Mucosa of stomach (tissue), 1 donor: Measurements from ENCODE around the gene ZNF841.
"Not testable (repeated sequence)": the region's sequence is repeated elsewhere in the genome, so short reads cannot be mapped to it uniquely, and the experiment has no call there.

Experiments
- H3K27me3 ChIP-seq: one replicate; pipeline ENCODE4 v1.7.0; 2013; ENCODE audit warnings: mild to moderate bottlenecking, low read length; ENCODE audit not compliant: control insufficient read depth, insufficient read depth
- H3K36me3 ChIP-seq: one replicate; pipeline ENCODE4 v1.7.0; 2013; ENCODE audit warnings: low read length; ENCODE audit not compliant: control insufficient read depth, insufficient read depth
- H3K4me1 ChIP-seq: one replicate; pipeline ENCODE4 v1.7.0; 2013; ENCODE audit warnings: mild to moderate bottlenecking, low read length; ENCODE audit not compliant: control insufficient read depth, insufficient read depth
- H3K4me3 ChIP-seq: one replicate; pipeline ENCODE4 v1.7.0; 2013; ENCODE audit warnings: low read length
- H3K9ac ChIP-seq: one replicate; pipeline ENCODE4 v1.7.0; 2013; ENCODE audit warnings: mild to moderate bottlenecking, low read length, moderate library complexity
- H3K9me3 ChIP-seq: one replicate; pipeline ENCODE4 v1.7.0; 2013; ENCODE audit warnings: mild to moderate bottlenecking, low read length, moderate library complexity; ENCODE audit not compliant: control insufficient read depth
- donor health status: Pancreatic carcinoma.

Gene ZNF841

DNA sequence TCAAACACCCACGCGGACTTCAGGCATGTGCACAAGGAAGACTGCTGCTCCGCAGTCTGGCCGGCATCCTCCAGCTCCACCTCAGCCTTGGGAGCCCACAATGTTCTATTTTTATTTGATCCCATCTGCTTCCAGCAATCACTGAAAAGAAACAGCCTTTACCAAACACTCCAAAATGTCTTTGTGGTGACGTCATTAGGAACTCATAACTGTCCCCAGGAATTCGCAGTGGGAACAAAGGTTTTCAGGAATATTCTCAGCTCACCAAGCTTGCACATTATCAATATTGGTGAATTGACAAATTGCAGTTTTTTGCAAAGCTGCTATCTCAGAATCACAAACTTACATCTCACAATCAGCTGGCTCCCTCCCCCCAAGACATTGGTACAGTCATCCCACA lies 15.2 kb upstream of the ZNF841 start:
- Histone ChIP-seq H3K4me1 (no peaks in the 10 kb centered on the region), H3K27me3 (no peaks in the 10 kb centered on the region), H3K4me3 (no peak overlapping the region), H3K36me3 (no peaks in the 10 kb centered on the region), H3K9ac (no peak overlapping the region), H3K9me3 (peaks cover 46% of the 10 kb centered on the region)

DNA sequence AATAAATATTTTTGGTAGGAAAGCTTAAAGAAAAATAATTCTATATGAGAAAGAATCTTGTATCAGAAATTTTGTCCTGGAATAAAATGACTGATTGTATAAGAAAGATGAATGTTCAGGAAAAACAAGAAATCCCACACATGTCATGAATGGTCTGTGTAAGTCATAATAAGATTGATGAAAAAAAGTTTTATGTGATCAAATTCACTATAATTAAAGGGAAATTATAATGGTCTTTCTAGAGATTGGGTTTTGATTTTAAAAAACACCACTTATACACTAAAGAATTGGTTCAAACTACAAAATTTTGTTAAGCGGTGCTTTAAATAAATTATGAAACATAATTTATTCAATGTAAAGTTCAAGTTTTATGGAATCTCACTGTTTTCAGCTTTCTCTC lies 7.2 kb upstream of the ZNF841 start:
- no peaks in the 10 kb centered on the region for H3K27me3 ChIP-seq
- H3K9ac ChIP-seq, result no peak overlapping the region
- no peaks in the 10 kb centered on the region for H3K4me1 ChIP-seq
- no peak overlapping the region for H3K4me3 ChIP-seq
- no peaks in the 10 kb centered on the region for H3K9me3 ChIP-seq
- no peaks in the 10 kb centered on the region for H3K36me3 ChIP-seq

DNA sequence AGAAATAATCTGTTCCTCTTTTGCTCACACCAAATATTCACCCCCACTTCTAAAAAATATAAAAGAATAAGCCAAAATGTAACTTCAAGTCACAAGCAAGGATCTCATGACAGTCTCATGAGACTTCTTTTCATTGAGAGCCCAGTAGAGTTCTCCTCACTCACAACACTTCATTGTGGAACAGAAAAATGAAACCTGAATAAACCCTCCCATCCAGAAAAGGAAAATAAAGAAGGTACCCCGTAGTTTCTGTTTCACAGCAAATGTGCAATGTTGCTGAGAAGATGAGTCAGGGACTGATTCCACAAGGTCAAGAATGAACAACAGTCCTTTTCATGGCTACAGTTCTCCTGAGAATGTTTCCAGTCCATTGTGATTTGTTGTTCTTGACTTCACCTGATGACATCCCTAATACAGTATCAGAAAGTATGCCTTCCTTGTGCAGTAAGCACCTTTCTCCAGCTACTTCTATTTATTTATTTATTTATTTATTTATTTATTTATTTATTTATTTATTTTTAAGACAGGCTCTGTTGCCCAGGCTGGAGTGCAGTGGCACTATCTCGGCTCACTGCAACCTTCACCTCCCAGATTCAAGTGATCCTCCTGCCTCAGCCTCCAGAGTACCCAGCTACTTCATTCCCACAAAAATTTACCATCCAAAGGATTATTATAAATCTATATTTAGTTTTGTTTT lies 6.4 kb upstream of the ZNF841 start:
- H3K36me3 ChIP-seq, result no peaks in the 10 kb centered on the region
- H3K27me3 ChIP-seq, result no peaks in the 10 kb centered on the region
- no peak overlapping the region for H3K9ac ChIP-seq
- no peaks in the 10 kb centered on the region for H3K4me1 ChIP-seq
- no peak overlapping the region for H3K4me3 ChIP-seq
- no peaks in the 10 kb centered on the region for H3K9me3 ChIP-seq

DNA sequence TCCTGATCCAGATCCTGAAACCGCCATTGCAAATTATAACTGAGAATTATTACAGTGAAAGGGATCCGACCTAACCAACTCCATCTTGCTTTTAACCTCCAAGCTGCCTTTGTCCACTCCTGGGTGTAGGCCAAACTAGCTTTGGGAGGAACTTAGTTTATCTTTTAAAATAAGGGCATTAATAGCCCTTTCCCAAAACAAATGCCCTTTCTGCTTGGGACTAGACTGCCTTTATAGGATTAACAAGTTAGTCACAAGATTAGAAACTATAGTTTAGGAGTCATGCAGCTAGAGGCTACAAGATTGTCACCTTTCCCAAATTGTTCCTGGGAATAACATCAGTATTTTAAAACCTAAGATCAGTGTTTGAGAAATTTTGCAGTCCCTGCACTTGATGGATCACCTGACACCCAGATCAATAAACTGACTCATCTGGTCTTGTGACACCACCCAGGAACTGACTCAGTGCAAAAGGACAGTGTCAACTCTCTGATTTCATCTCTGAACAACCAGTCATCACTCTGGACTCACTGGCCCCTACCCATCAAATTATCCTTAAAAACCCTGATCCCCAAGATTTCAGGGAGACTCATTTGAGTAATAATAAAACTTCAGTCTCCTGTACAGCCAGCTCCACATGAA lies 4.1 kb upstream of the ZNF841 start:
- no peaks in the 10 kb centered on the region for H3K9me3 ChIP-seq
- H3K36me3 ChIP-seq, result no peaks in the 10 kb centered on the region
- H3K27me3 ChIP-seq, result no peaks in the 10 kb centered on the region
- H3K9ac ChIP-seq, result no peak overlapping the region
- H3K4me1 ChIP-seq, result peaks cover 3% of the 10 kb centered on the region
- H3K4me3 ChIP-seq, result no peak overlapping the region

DNA sequence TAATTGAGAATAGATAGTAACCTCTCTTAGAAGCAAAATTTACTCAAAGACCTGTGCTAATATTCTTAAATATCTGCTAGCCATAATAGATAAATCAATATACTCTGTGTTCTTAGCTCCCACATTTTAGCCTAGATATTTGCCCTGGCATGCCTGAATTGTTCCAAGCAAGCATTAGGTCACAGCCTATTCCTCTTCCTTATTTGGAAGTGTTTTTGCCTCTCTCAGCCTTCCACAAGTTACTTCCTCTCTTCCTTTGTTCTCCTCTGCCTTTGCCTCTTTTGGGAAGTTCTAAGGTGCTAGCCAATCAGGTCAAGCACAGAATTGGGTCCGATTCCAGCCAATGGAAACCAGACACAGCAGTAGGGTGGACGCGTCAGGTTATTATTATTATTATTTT lies 851 bp upstream of the ZNF841 start:
- not testable (repeated sequence) for H3K9ac ChIP-seq, H3K27me3 ChIP-seq, H3K4me3 ChIP-seq, H3K9me3 ChIP-seq, H3K36me3 ChIP-seq, H3K4me1 ChIP-seq

DNA sequence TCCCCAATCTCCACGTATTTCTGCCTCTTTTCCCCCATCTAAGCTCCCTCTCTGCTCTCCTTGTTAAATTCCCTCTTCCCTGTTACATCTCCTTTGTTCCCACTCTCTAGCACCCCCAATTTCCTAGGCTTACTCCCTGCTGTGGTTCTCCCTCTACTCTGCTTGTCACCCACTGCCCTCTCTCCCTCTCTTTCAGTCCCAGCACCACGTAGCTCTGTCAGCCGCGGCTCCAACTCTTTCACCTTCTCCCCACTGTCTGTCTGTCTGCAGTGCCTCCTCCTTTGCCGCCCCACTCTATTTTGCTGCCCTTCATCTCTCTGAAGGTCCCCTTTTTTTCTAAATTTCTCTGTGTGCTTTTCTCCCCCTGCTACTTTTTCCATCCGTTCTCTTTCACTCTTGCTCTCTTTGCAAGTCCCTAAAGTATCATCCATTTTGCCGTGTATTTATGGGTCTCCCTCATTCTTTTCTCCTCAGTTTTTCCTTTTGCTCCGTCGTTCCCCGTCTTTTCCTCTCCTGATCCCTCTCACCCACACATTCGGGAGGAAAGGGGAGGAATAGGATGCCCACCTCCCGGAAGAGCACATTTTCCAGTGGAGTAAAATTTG lies 937 bp downstream of the ZNF841 start:
- Histone ChIP-seq H3K9me3 (no peaks in the 10 kb centered on the region), H3K27me3 (no peaks in the 10 kb centered on the region), H3K9ac (peak overlapping the region; percentile 91)

DNA sequence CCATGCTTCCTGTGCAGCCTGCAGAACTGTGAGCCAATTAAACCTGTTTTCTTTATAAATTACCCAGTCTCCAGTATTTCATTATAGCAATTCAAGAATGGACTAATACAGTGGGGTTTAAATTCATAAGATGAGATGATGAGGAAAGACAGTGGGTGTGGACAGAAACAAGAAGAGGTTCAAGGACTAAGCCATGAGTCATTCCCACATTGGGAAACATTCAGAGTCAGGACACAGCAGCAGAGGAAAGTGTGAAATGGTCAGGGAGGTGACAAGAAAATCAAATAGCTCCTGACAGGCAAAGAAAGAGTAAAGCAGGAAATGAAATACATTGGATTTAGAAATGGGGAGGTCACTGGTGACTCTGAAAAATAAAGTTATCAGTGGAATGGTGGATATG lies 9.1 kb downstream of the ZNF841 start:
- H3K9ac ChIP-seq, result no peak overlapping the region
- no peaks in the 10 kb centered on the region for H3K36me3 ChIP-seq
- no peak overlapping the region for H3K4me3 ChIP-seq
- no peaks in the 10 kb centered on the region for H3K27me3 ChIP-seq
- peaks cover 4% of the 10 kb centered on the region for H3K9me3 ChIP-seq
- no peaks in the 10 kb centered on the region for H3K4me1 ChIP-seq

More for the DNA sequence above, 937 bp downstream of the ZNF841 start:
- H3K4me3 ChIP-seq, result peak overlapping the region; percentile 78
- H3K4me1 ChIP-seq, result peaks cover 8% of the 10 kb centered on the region
- H3K36me3 ChIP-seq, result no peaks in the 10 kb centered on the region

DNA sequence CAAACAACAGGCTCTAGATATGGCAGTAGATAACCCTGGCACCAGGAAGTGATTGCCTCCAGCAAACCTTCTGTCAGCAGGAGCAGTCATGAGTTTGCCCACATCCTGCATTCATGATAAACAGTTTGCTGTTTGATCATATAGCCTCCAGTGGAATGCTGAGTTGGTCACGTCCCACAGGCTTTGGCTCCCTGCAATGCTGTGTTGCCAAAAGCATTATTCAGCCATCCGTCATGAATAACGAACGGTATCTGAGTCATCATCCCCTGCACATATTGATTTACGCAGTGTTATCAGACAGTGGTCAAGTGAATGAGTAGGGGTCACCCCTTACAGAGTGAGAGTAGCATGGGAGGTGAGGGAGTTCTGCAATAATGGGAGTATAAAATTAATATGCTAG lies 25.1 kb downstream of the ZNF841 start:
- Histone ChIP-seq H3K9me3 (peaks cover 48% of the 10 kb centered on the region), H3K9ac (no peak overlapping the region), H3K27me3 (no peaks in the 10 kb centered on the region), H3K36me3 (peaks cover 28% of the 10 kb centered on the region), H3K4me1 (no peaks in the 10 kb centered on the region), H3K4me3 (no peak overlapping the region)

DNA sequence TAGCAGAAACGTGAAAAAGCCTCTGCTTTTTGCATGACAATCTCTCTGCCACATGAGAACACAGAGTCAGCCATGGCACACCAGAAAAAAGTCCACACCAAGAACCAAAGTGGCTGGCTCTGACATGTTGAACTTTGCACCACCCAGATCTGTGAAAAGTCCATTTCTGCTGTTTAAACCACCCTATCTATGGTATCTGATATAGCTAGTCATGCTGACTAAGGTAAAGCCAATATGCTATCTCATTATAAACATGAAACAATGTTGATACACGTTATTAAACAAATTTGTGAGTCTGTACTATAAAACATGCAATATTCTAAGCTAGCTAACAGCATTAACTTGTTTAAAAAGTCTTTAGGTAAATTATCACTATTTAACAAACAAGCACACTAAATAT lies 25.9 kb downstream of the ZNF841 start:
- Histone ChIP-seq H3K36me3 (peaks cover 27% of the 10 kb centered on the region), H3K9me3 (peaks cover 41% of the 10 kb centered on the region), H3K4me3 (no peak overlapping the region), H3K9ac (no peak overlapping the region), H3K4me1 (no peaks in the 10 kb centered on the region), H3K27me3 (no peaks in the 10 kb centered on the region)

DNA sequence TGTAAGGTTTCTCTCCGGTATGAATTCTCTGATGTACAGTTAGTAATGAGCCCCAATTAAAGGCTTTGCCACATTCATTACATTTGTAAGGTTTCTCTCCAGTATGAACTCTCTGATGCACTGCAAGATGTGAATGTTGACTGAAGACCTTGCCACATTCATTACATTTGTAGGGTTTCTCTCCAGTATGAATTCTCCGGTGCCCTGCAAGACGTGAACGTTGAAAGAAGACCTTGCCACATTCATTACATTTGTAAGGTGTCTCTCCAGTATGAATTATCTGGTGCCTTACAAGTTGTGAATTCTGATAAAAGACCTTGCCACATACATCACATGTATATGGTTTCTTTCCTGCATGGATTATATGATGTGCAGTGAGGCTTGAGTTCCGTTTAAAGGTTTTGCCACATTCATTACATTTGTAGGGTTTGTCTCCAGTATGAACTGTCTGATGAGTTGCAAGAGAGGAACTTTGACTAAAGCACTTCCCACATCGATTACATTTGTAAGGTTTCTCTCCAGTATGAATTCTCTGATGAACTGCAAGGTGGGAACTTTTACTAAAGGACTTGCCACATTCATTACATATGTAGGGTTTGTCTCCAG lies 29.2 kb downstream of the ZNF841 start:
- H3K9ac ChIP-seq, result no peak overlapping the region
- H3K9me3 ChIP-seq, result peaks cover 48% of the 10 kb centered on the region
- H3K36me3 ChIP-seq, result peaks cover 27% of the 10 kb centered on the region
- no peaks in the 10 kb centered on the region for H3K4me1 ChIP-seq
- H3K27me3 ChIP-seq, result no peaks in the 10 kb centered on the region
- H3K4me3 ChIP-seq, result peak overlapping the region; percentile 4

DNA sequence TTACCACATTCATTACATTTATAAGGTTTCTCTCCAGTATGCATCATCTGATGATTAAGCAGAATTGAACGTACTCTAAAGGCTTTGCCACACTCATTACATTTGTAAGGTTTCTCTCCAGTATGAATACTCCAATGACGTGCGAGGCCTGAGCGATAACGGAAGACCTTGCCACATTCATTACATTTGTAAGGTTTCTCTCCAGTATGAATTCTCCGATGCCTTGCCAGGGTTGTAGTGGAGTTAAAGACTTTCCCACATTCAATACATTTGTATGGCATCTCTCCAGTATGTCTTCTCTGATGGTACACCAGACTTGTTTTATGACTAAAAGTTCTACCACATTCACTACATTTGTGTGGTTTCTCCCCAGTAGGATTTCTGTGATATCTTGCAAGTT lies 30.2 kb downstream of the ZNF841 start:
- peaks cover 23% of the 10 kb centered on the region for H3K36me3 ChIP-seq

DNA sequence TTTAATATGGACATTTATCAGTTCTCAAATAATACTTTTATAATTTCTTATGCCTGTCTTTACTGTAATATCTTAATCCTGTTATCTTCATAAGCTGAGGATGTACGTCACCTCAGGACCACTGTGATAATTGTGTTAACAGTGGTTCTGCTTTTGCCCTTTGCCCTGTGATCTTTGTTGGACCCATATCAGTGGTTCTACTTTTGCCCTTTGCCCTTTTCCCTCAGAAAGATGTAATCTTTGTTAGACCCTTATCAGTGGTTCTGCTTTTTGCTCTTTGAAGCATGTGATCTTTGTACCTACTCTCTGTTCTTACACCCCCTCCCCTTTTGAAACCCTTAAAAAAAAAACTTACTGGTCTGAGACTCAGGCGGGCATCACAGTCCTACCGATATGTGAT lies 39.1 kb downstream of the ZNF841 start:
- H3K4me3 ChIP-seq, H3K36me3 ChIP-seq: not testable (repeated sequence)
- H3K9me3 ChIP-seq, result peaks cover 14% of the 10 kb centered on the region

More for the DNA sequence above, 30.2 kb downstream of the ZNF841 start:
- Histone ChIP-seq H3K27me3 (no peaks in the 10 kb centered on the region), H3K9ac (no peak overlapping the region), H3K4me3 (no peak overlapping the region), H3K9me3 (peaks cover 55% of the 10 kb centered on the region), H3K4me1 (no peaks in the 10 kb centered on the region)

More for the DNA sequence above, 39.1 kb downstream of the ZNF841 start:
- not testable (repeated sequence) for H3K4me1 ChIP-seq, H3K9ac ChIP-seq, H3K27me3 ChIP-seq
